A673 (cell line): ENCODE results near the gene GABRP.
"Not testable (repeated sequence)": the region's sequence is repeated elsewhere in the genome, so short reads cannot be mapped to it uniquely, and the experiment has no call there.

Experiments
- CTCF ChIP-seq: fragments of 300-800, 200-600 bp; sonication (generic); conservative IDR thresholded peaks from 2 replicates; pipeline ENCODE4 v1.5.1; 2017; ENCODE audit warnings: low read depth, mild to moderate bottlenecking, antibody characterized with exemption, low read length, moderate library complexity, mixed read lengths
- EZH2 ChIP-seq: fragments of 200-600 bp; sonication (generic); IDR thresholded peaks from 2 replicates; pipeline ENCODE4 v1.6.1; 2017; ENCODE audit warnings: borderline replicate concordance, low read depth, mild to moderate bottlenecking, mixed read lengths, antibody characterized with exemption, low read length; ENCODE audit not compliant: poor library complexity, severe bottlenecking

DNA sequence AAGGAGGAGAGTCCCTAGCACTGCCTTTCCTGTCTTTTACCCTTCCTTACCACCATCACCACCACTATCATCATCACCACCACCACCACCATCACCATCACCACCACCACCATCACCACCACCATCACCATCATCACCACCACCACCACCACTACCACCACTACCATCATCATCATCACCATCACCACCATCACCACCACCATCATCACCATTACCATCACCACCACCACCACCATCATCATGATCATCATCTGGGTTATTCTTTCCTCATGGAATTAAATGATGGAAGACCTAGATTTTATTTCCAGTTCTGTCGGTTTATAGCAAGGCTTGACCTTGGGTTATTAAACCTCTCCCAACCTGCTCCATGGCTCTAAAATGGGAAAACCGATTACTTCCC is 50.5 kb downstream of the GABRP start:
- not testable (repeated sequence) for TF ChIP-seq CTCF, EZH2
